ENCODE measurements around the gene HSH2D.
"Not testable (repeated sequence)": the region's sequence is repeated elsewhere in the genome, so short reads cannot be mapped to it uniquely, and the experiment has no call there.

Gene HSH2D

DNA sequence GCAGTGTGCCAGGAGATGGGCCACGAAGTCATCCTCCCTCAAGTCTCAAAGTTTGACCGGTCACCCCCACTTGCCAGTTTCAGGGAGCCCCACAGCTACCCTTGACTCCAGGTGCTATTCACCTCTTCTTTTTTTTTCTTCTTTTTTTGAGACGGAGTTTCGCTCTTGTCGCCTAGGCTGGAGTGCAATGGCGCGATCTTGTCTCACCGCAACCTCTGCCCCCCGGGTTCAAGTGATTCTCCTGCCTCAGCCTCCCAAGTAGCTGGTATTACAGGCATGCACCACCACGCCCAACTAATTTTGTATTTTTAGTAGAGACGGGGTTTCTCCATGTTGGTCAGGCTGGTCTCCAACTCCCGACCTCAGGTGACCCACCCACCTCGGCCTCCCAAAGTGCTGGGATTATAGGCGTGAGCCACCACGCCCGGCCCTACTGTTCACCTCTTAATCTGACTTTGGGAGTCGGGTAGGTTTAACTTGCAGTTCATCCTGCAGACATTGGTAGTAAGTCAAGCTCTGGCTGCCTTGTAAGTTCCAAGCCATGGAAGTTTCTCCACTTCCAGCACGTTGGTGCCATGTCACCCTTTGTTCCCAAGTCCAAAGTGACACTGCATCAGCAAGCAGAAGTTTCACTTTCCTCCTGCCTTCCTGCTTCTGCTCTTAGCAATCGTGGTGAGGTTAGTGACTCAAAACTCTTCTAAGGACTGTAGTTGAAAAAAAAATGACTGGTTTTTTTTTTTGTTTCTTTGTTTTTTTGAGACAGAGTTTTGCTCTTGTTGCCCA lies 24.2 kb upstream of the HSH2D start:
- DNase-seq: not testable (repeated sequence)

GRCh38 chr19:16121141-16121540 lies 22.3 kb upstream of the HSH2D start:
- DNase-seq: no peak

DNA sequence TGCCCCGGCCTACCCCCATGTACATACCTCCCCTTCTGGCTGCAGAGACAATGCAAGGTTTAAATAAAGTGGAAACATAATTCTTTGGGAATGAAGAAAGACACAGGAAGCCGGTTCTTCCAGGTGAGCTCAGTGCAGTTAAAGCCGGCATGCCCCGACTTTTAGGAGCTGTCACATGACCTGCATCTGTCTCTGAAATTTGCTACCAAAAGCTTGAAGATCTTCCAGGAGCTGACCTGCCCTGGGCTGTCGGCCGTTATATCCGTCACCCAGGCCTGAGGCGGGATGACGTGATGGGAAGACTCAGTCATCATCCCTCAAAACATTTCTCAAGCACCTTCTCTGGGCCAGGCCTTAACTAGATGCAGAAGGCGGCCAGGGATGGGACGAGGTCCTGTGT lies 21.5 kb upstream of the HSH2D start:
- DNase-seq: no peak

GRCh38 chr19:16124953-16125352 lies 18.5 kb upstream of the HSH2D start:
- DNase-seq: no peak

GRCh38 chr19:16125737-16126495 lies 17.6 kb upstream of the HSH2D start:
- no peak for DNase-seq

- DNase-seq: no peak
Observed at GRCh38 chr19:16127080-16127479, 16.4 kb upstream of the HSH2D start.

DNA sequence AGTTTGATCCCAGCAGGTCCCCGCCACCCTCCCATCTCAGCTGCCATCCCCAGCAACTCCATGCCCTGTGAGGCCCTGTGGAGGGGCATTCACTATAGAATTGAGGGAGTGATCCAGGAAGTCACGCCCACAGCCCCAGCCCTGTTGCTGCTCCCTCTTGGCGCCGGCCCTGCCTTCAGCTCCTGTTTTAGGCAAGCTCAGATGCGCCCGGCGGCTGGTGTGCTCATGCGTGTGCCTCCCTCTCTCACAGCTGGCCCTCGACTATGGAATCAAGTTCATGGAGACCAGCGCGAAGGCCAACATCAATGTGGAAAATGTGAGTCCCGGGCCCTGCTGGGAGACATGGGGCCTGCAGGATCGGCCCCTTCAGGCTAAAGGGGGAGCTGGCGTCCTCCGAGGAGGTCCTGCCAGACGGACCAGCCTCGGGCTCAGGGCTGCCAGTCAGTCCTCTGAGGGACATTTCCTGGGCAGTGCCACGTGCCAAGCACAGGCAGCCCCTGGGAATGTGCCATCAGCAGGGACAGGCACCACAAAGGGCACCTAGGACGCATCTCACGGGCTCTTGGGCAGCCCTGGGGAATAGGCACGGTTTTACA lies 15.6 kb upstream of the HSH2D start:
- DNase-seq: no peak

GRCh38 chr19:16131648-16132047 lies 11.8 kb upstream of the HSH2D start:
- no peak for DNase-seq

- DNase-seq: no peak
Observed at GRCh38 chr19:16133818-16134217, 9.7 kb upstream of the HSH2D start.

DNA sequence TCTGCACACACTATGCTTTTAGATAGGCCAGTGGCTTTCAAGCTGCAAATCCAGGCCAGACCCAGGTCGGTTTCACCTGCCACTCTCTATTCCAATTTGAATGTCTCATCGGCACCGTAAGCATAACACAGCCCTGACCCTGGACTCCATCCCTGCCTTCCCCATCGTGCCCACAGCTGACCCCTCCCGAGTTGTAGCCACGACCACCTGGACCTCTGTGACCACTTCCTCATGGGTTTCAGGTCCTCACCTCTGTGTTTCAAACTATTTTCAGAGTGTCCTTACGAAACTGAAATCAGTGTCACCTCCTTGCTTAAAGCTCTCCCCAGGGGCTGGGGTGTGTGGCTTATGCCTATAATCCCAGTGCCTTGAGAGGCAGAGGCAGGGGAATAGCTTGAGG lies 9.0 kb upstream of the HSH2D start:
- no peak for DNase-seq

GRCh38 chr19:16135430-16136127 lies 7.9 kb upstream of the HSH2D start:
- no peak for DNase-seq

- DNase-seq: no peak
Observed at GRCh38 chr19:16136185-16136999, 7.1 kb upstream of the HSH2D start.

DNA sequence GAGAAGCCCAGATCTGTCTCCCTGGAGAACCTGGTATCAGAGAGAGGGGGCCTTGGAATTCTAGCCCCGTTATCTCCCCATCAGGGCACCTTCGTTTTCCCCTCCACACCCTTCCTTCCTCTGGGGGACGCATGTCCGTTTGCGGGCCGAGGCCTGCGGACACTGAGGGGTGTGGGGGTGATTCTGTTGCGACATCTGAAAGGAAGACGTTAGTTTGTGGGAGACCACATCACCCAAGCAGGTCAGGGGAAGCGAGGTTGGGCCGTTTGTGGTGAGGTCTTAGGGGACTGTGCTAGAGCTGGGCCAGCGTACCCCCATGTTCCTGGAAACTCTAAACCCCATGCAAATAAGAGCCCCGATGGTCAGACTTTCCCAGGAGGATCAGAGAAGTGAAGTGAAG lies 3.7 kb upstream of the HSH2D start:
- DNase-seq: no peak

DNA sequence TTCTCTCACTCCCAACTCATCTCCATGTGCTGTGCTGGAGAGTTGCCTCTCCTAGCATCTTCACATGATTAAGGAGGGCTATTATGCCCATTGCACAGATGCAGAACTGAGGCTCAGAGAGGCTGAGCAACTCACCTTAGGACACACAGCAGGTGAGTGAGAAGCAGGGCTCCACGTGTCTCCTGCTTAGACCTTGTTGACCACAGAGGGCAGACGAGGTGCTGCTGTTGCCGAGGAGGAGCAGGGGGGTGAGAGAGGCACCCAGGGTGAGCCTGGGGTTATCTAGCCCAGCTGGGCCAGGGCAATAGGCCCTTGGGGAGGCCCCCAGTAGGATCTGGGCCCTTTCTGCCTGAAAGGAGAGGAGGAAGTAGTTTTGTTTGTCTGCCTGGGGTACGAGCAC lies 2.4 kb upstream of the HSH2D start:
- no peak for DNase-seq

GRCh38 chr19:16142032-16142580 lies 1.4 kb upstream of the HSH2D start:
- DNase-seq: no peak

DNA sequence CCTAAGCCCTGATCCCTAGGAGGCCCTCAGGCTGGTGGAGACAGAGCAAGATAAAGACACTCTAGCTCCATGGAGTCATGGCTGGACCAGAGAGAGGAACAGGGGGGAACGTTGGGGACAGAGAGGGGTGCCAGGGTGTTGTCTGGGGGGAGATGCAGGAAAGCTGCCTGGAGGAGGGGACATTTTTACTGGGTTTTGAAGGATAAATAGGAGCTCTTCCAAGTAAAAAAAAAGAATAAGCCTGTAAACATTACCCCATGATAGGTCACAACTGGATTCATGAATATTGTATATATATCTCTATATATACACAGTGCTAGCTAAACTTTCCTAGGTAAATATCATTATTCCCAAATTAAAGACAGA lies 714 bp downstream of the HSH2D start:
- no peak for DNase-seq

- DNase-seq: no peak
Observed at GRCh38 chr19:16146112-16146511, 2.6 kb downstream of the HSH2D start.

DNA sequence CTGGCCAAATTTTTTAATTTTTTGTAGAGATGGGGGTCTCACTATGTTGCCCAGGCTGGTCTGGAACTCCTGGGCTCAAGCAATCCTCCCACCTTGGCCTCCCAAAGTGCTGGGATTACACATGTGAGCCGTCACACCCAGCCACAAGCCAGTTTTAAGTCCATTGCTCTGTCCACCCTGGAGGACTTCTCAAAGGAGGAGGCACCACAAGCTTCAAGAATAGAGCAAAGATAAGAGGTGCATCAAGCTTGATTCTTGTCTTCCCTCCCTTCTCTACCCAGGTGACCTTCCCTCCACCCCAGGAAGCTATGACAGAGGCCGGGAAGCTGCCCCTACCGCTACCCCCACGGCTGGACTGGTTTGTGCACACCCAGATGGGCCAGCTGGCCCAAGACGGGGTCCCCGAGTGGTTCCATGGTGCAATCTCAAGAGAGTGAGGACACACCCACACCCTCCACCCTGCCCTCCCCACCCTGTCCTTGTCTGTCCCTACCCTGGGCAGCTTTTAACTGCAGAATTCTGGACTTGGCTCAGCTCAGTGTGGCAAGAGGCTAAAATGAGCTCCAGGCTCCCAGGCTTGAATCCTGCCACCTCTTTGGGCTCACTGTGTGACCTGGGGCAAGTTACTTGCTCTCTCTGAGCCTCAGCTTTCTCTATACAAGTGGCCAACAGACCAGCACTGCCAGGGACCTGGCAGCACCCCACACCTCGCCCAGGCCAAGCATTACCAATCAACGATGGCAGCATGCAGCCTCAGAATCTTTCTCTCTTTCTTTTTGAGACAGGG lies 5.2 kb downstream of the HSH2D start:
- no peak for DNase-seq

DNA sequence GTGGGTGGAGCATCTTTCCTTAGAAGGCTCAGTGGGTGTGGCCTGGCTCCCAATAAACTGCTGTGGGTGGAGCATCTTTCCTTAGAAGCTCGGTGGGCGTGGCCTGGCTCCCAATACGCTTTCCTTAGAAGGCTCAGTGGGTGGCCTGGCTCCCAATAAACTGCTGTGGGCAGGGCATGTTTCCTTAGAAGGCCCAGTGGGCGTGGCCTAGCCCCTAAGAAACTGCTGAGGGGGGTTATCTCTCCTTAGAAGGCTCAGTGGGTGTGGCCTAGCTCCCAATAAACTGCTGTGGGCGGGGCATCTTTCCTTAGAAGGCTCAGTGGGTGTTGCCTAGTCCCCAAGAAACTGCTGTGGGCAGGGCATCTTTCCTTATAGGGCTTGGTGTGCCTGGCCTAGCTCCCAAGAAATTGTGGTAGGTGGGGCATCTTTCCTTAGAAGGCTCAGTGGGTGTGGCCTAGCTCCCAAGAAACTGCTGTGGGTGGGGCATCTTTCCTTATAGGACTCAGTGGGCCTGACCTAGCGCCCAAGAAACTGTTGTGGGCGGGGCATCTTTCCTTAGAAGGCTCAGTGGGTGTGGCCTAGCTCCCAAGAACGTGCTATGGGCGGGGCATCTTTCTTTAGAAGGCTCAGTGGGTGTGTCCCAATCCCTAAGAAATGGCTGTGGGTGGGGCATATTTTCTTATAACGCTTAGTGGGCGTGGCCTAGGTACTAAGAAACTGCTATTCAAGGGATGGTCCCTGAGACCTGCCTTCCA lies 10.3 kb downstream of the HSH2D start:
- DNase-seq: no peak

- no peak for DNase-seq
Observed at GRCh38 chr19:16154557-16154956, 11.1 kb downstream of the HSH2D start.

- DNase-seq: no peak
Observed at GRCh38 chr19:16155128-16155527, 11.6 kb downstream of the HSH2D start.

Measured in effector CD4-positive, alpha-beta T cell (primary cell).